ENCODE results near the gene ATP5ME.

GRCh38 chr4:705278-706082, 31.4 kb upstream of the ATP5ME start, which contains the start of gene PCGF3:
- TF ChIP-seq CTCF (IDR thresholded peaks at IDR 0.05) = no peak
- peak; percentile 47 to 69 (median 61) for TF ChIP-seq POLR2A (IDR thresholded peaks at IDR 0.05)

Measured in body of pancreas (tissue), 4 donors.